AG04449 (cell line): ENCODE data around the gene SYNJ2.

Experiments used
- CTCF ChIA-PET: fragments of 350-600 bp; formaldehyde crosslinking; extraction: SDS; loops from one replicate; lab custom pipeline; 2021; ENCODE audit warnings: antibody characterized with exemption; lab: Yijun Ruan, JAX
- POLR2A ChIA-PET: fragments of 400-600, 350-600 bp; formaldehyde crosslinking; extraction: SDS; loops from one replicate; lab custom pipeline; 2020; ENCODE audit warnings: antibody characterized with exemption, inconsistent platforms; lab: Yijun Ruan, JAX
- DNase-seq: peaks from one replicate; pipeline ENCODE4 v3.0.0-alpha.2; 2010; ENCODE audit warnings: low read depth, low spot score
- H3K4me3 ChIP-seq: 2 replicates; pipeline ENCODE4 v1.5.1; 2011; ENCODE audit warnings: low read depth, mild to moderate bottlenecking, control low read depth, low read length
- TF ChIP-seq, protein P1 (sequence below): IDR thresholded peaks from one replicate; pipeline ENCODE4 v1.5.1; 2011; ENCODE audit warnings: mild to moderate bottlenecking, moderate library complexity, low read length, control low read depth, inconsistent platforms; ENCODE audit not compliant: insufficient read depth; ENCODE audit errors: missing control alignments

Gene SYNJ2

DNA sequence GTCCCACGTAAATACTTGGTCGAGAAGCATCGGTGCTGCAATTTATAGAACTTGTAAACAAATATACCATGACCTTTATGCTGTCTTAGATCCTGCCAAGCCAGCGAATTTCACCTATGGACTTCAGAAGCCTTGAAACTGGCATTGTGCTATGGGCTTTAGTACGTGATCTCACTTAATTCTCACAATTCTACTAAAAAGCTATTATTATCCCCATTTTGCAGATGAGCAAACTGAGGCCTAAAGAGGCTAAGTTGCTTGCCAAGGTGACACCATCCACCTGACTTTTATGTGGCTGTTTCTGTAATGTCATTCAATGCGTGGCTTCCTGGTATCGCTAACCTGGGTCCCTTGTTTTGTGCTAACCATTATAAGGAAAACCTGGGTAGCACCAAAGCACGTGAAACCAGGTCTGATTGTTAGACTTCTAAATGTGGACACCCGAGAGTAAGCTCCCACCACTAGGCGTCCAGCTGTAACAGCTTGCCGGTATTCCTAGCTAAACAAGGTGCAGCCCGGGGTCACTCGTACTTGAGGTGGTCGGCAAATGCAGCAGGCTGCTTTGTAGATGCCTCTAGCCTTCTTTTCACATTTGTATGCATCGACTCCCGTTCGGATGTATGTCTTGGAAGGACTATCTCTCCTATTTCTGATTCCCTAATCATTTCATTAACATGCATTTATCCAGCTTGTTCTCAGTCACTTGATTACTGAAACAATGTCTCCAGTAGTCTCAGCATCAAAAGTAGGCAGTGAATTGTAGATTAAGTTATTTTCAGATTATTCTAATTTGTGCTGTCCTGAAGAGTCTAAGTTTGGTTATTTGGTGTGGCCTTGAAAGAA is 1.1 kb downstream of the SYNJ2 start:
- POLR2A ChIA-PET = interaction anchor here (0.7 to 1.7 kb wide), 3 partner anchors 21 to 89 kb away, joined by 3 to 7 read pairs (median 6); no protein-coding TSS in a partner anchor
- H3K4me3 ChIP-seq = peak overlapping the region; percentile 77
- CTCF ChIA-PET = interaction anchor here (0.7 to 6.6 kb wide), 25 partner anchors 8 to 226 kb away, joined by 3 to 90 read pairs (median 4); no protein-coding TSS in a partner anchor
- TF ChIP-seq, protein P1, sequence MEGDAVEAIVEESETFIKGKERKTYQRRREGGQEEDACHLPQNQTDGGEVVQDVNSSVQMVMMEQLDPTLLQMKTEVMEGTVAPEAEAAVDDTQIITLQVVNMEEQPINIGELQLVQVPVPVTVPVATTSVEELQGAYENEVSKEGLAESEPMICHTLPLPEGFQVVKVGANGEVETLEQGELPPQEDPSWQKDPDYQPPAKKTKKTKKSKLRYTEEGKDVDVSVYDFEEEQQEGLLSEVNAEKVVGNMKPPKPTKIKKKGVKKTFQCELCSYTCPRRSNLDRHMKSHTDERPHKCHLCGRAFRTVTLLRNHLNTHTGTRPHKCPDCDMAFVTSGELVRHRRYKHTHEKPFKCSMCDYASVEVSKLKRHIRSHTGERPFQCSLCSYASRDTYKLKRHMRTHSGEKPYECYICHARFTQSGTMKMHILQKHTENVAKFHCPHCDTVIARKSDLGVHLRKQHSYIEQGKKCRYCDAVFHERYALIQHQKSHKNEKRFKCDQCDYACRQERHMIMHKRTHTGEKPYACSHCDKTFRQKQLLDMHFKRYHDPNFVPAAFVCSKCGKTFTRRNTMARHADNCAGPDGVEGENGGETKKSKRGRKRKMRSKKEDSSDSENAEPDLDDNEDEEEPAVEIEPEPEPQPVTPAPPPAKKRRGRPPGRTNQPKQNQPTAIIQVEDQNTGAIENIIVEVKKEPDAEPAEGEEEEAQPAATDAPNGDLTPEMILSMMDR = peak; percentile 60
- no peak for DNase-seq

GRCh38 chr6:157983406-157984119 is 1.9 kb downstream of the SYNJ2 start:
- ChIA-PET CTCF (interaction anchor here (0.7 to 6.6 kb wide), 26 partner anchors 8 to 227 kb away, joined by 3 to 90 read pairs (median 4); no protein-coding TSS in a partner anchor), POLR2A (interaction anchor here (0.7 to 1.7 kb wide), 3 partner anchors 12 to 88 kb away, joined by 3 to 7 read pairs (median 3); no protein-coding TSS in a partner anchor)
- H3K4me3 ChIP-seq = peak overlapping the region; percentile 77
- no peak for DNase-seq
- TF ChIP-seq, protein P1 = no peak

GRCh38 chr6:157984128-157984527 is 2.5 kb downstream of the SYNJ2 start:
- 0 out of 2 replicates have a peak overlapping the region, but pooled peaks have one; percentile 77 for H3K4me3 ChIP-seq
- CTCF ChIA-PET = interaction anchor here (0.8 to 6.6 kb wide), 13 partner anchors 9 to 227 kb away, joined by 3 to 90 read pairs (median 6); no protein-coding TSS in a partner anchor
- DNase-seq = no peak
- TF ChIP-seq, protein P1 = no peak
- POLR2A ChIA-PET = interaction anchor here (0.8 to 1.7 kb wide), 2 partner anchors 11 to 88 kb away, joined by 3 to 7 read pairs; no protein-coding TSS in a partner anchor

GRCh38 chr6:157984686-157985225 is 3.1 kb downstream of the SYNJ2 start:
- POLR2A ChIA-PET = interaction anchor here (0.8 kb wide), 1 partner anchor 10 kb away, joined by 3 read pairs; no protein-coding TSS in a partner anchor
- CTCF ChIA-PET = interaction anchor here (0.8 to 6.6 kb wide), 11 partner anchors 10 to 228 kb away, joined by 3 to 90 read pairs (median 7); no protein-coding TSS in a partner anchor
- TF ChIP-seq, protein P1 = no peak
- DNase-seq = no peak
- peak overlapping the region; percentile 6 for H3K4me3 ChIP-seq

DNA sequence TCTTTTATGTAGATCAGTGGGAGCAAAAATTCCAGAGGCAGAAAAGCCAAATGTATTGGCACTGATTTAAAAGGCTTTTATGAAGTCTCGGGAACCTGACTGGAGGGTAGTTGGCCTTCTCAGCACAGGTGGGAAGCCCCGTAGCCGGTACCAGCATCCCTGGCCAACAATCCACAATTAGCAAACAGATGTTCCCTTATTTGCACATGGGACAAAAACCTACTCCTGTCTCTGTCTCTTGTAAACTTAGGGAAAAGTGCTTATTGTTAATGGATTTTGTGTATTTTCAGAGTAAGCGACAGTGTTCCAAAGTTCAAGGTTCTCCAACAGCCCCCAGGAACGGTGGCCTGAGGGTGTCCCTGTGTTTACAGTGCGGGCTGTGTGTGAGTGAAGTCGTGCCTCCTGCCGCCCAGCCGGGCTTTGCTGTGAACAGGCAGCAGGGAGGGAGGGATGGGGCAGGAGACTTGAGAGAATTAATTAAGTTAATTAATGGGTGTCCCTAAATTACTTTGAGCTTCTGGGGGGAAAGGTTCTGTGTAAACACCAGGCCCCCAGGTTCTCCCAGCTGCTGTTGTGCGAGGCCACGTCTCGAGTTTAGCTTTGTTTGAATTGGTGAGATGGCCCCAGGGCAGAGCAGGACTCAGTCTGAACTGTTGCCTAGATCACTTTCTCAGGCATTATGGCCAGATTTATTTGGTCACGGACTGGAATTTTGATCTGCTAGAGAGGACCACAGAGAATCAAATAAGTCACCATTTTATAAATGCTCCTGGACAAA is 3.9 kb downstream of the SYNJ2 start:
- POLR2A ChIA-PET = interaction anchor here (1.2 kb wide), 1 partner anchor 10 kb away, joined by 4 read pairs; no protein-coding TSS in a partner anchor
- DNase-seq = no peak
- TF ChIP-seq, protein P1 = no peak
- CTCF ChIA-PET = interaction anchor here (1.0 to 6.6 kb wide), 3 partner anchors 19 to 229 kb away, joined by 3 to 90 read pairs (median 8); no protein-coding TSS in a partner anchor
- H3K4me3 ChIP-seq = no peak overlapping the region
